CD14-positive monocyte (primary cell): ENCODE measurements around the gene ANP32B. TPM values are rescaled to one million over a fixed set of nuclear protein-coding genes. Genes with fewer than 3 reads are reported as not detected.

Experiments used
- DNase-seq, 3 donors: peaks; one replicate each; pipeline ENCODE4 v3.0.0-alpha.2; 2011 to 2022
- H2AFZ ChIP-seq: 2 replicates; pipeline ENCODE4 v1.6.0; 2012; ENCODE audit warnings: mild to moderate bottlenecking, low read depth, low read length, inconsistent platforms; ENCODE audit not compliant: insufficient read depth, poor library complexity, severe bottlenecking
- H3K27ac ChIP-seq, 2 donors: 1 replicate in 1 of 2; 2 replicates in 1 of 2; pipeline ENCODE4 v1.5.1; 2012 to 2013; ENCODE audit warnings: low read length in 2 of 2, control low read depth in 1 of 2, inconsistent platforms in 1 of 2, low read depth in 1 of 2, mild to moderate bottlenecking in 1 of 2
- H3K27me3 ChIP-seq, 2 donors: one replicate each; pipeline versions ENCODE4 v1.6.0 to v1.6.1; 2011 to 2013; ENCODE audit warnings: low read length in 2 of 2; ENCODE audit not compliant: control insufficient read depth in 2 of 2, insufficient read depth in 2 of 2
- H3K36me3 ChIP-seq, 2 donors: replicated peaks in 1 of 2; 1 replicate in 1 of 2; 2 replicates in 1 of 2; pipeline versions ENCODE4 v1.5.1 to v1.6.1; 2012 to 2013; ENCODE audit warnings: low read length in 2 of 2, control low read depth in 1 of 2, inconsistent platforms in 1 of 2, mild to moderate bottlenecking in 1 of 2; ENCODE audit not compliant: insufficient read depth in 2 of 2, control insufficient read depth in 1 of 2
- H3K4me1 ChIP-seq, 2 donors: 1 replicate in 1 of 2; 2 replicates in 1 of 2; pipeline versions ENCODE4 v1.5.1 to v1.6.1; 2012 to 2013; ENCODE audit warnings: low read length in 2 of 2, control low read depth in 1 of 2, inconsistent platforms in 1 of 2, mild to moderate bottlenecking in 1 of 2, moderate library complexity in 1 of 2; ENCODE audit not compliant: insufficient read depth in 2 of 2, control insufficient read depth in 1 of 2
- H3K4me2 ChIP-seq: replicated peaks from 2 replicates; pipeline ENCODE3; 2012; ENCODE audit warnings: low read length, moderate library complexity, mild to moderate bottlenecking; ENCODE audit not compliant: poor library complexity, severe bottlenecking; ENCODE audit errors: extremely low read depth
- H3K4me3 ChIP-seq, 3 experiments: fragments of 200-600 bp in 1 of 3; sonication (generic) in 1 of 3; replicated peaks in 1 of 3; 1 replicate in 2 of 3; 2 replicates in 1 of 3; pipeline ENCODE4 v1.5.1; 2011 to 2013; ENCODE audit warnings: low read length in 3 of 3, mild to moderate bottlenecking in 3 of 3, control low read depth in 2 of 3, low read depth in 2 of 3, inconsistent platforms in 1 of 3, moderate library complexity in 1 of 3
- H3K79me2 ChIP-seq: 2 replicates; pipeline ENCODE4 v1.6.0; 2012; ENCODE audit warnings: mild to moderate bottlenecking, control low read depth, inconsistent platforms, low read length, moderate library complexity; ENCODE audit not compliant: insufficient read depth
- H3K9ac ChIP-seq: 2 replicates; pipeline ENCODE4 v1.6.0; 2017; ENCODE audit warnings: low read length, mild to moderate bottlenecking; ENCODE audit not compliant: insufficient read depth, poor library complexity, severe bottlenecking
- H3K9me3 ChIP-seq, 2 donors: replicated peaks in 1 of 2; 1 replicate in 1 of 2; 2 replicates in 1 of 2; pipeline versions ENCODE4 v1.5.1 to v1.6.1; 2012 to 2013; ENCODE audit warnings: low read length in 2 of 2, control low read depth in 1 of 2; ENCODE audit not compliant: control insufficient read depth in 1 of 2, insufficient read depth in 1 of 2
- H4K20me1 ChIP-seq: 2 replicates; pipeline ENCODE4 v1.6.0; 2012; ENCODE audit warnings: mild to moderate bottlenecking, low read length, control low read depth, moderate library complexity; ENCODE audit not compliant: insufficient read depth
- H3K27ac Mint-ChIP-seq, 7 donors: one replicate each; pipeline ENCODE4 v1.8.0; 2020; ENCODE audit warnings: mild to moderate bottlenecking in 7 of 7, mixed read lengths in 7 of 7, moderate library complexity in 6 of 7, inconsistent platforms in 2 of 7
- H3K27me3 Mint-ChIP-seq, 3 donors: one replicate each; pipeline ENCODE4 v1.8.0; 2021 to 2022; ENCODE audit warnings: low read depth in 3 of 3, mild to moderate bottlenecking in 3 of 3, mixed read lengths in 3 of 3, moderate library complexity in 3 of 3, inconsistent platforms in 1 of 3
- H3K36me3 Mint-ChIP-seq, 2 donors: one replicate each; pipeline ENCODE4 v1.8.0; 2020; ENCODE audit warnings: mixed read lengths in 2 of 2, inconsistent platforms in 1 of 2, mild to moderate bottlenecking in 1 of 2
- H3K4me1 Mint-ChIP-seq: one replicate; pipeline ENCODE4 v1.8.0; 2020; ENCODE audit warnings: mild to moderate bottlenecking, mixed read lengths
- H3K4me3 Mint-ChIP-seq, 2 donors: one replicate each; pipeline ENCODE4 v1.8.0; 2020; ENCODE audit warnings: mild to moderate bottlenecking in 2 of 2, mixed read lengths in 2 of 2, moderate library complexity in 1 of 2
- H3K9me3 Mint-ChIP-seq, 7 donors: one replicate each; pipeline ENCODE4 v1.8.0; 2020 to 2022; ENCODE audit warnings: mixed read lengths in 7 of 7, mild to moderate bottlenecking in 6 of 7, moderate library complexity in 6 of 7, inconsistent platforms in 2 of 7
- CTCF ChIP-seq: fragments of 200-600 bp; IDR thresholded peaks from one replicate; pipeline ENCODE4 v1.8.0; 2022; ENCODE audit warnings: antibody characterized with exemption, mild to moderate bottlenecking
- WGBS: methylation state at CpG from one replicate; pipeline ENCODE4 v1.1.5; 2013; ENCODE audit warnings: missing lambda C conversion rate; ENCODE audit not compliant: insufficient coverage; 5-methylcytosine and 5-hydroxymethylcytosine counted together
- intact Hi-C, 2 donors: fragments of 100-400 bp; cut with micrococcal nuclease; formaldehyde crosslinking; loops; one replicate each; pipeline versions ENCODE4 v1.15.0 to v1.15.1; 2023
- polyA plus RNA-seq, 3 donors: library from polyadenylated mRNA; depleted of rRNA in 1 of 3; unstranded in 2 of 3; stranded (reverse) in 1 of 3; fragments of 300-500 nt in 2 of 3; fragments of >200 nt in 1 of 3; fragmentation: Illumina TruSeq in 2 of 3; gene quantifications; 1 replicate in 2 of 3; 2 replicates in 1 of 3; pipeline ENCODE4 v1.2.3, GENCODE V29; 2012 to 2021

Gene ANP32B
- polyA plus RNA-seq, 3 donors, result 29.7 to 40.7 (median 30.8) TPM

GRCh38 chr9:98006127-98006796, 23.1 kb downstream of the ANP32B start:
- Histone ChIP-seq H3K36me3 (peaks cover 89 to 100% of the 10 kb centered on the region in 2 donors), H3K4me2 (no peak overlapping the region), H3K27me3 (no peaks in the 10 kb centered on the region), H2AFZ (no peak overlapping the region), H3K4me3 (no peak overlapping the region), H3K27ac (no peak overlapping the region), H4K20me1 (peaks cover 52% of the 10 kb centered on the region), H3K9ac (no peak overlapping the region), H3K4me1 (peaks cover 0 to 8% of the 10 kb centered on the region in 2 donors), H3K9me3 (no peaks in the 10 kb centered on the region), H3K79me2 (peaks cover 93% of the 10 kb centered on the region)
- peaks cover 0 to 2% (median 0%) of the 10 kb centered on the region in 3 donors for H3K27me3 Mint-ChIP-seq
- H3K9me3 Mint-ChIP-seq, result no peaks in the 10 kb centered on the region
- peaks cover 72 to 88% of the 10 kb centered on the region in 2 donors for H3K36me3 Mint-ChIP-seq
- intact Hi-C loops, result no loop called here
- TF ChIP-seq CTCF, result no peak
- H3K4me1 Mint-ChIP-seq, result peaks cover 11% of the 10 kb centered on the region
- DNase-seq, result no peak
- H3K4me3 Mint-ChIP-seq, result no peak overlapping the region
- H3K27ac Mint-ChIP-seq, result peak overlapping the region in 4 of 7 donors; percentile 3 to 69 (median 54)
- 91% methylated on average over 1 of the region's 5 CpGs for WGBS

GRCh38 chr9:98007251-98007928, 24.2 kb downstream of the ANP32B start:
- Histone ChIP-seq H3K4me2 (no peak overlapping the region), H3K36me3 (peaks cover 90 to 100% of the 10 kb centered on the region in 2 donors), H3K27me3 (no peaks in the 10 kb centered on the region), H4K20me1 (peaks cover 45% of the 10 kb centered on the region), H3K79me2 (peaks cover 84% of the 10 kb centered on the region), H3K4me1 (peaks cover 0 to 8% of the 10 kb centered on the region in 2 donors), H3K4me3 (no peak overlapping the region), H3K9ac (no peak overlapping the region), H3K9me3 (no peaks in the 10 kb centered on the region), H3K27ac (peak overlapping the region in 1 of 2 donors; percentile 55), H2AFZ (no peak overlapping the region)
- no peak for TF ChIP-seq CTCF
- peak in 2 of 3 donors; percentile 12 to 25 for DNase-seq
- intact Hi-C loops, result no loop called here
- Mint-ChIP-seq H3K4me1 (peaks cover 11% of the 10 kb centered on the region), H3K36me3 (peaks cover 77 to 88% of the 10 kb centered on the region in 2 donors), H3K4me3 (no peak overlapping the region), H3K9me3 (no peaks in the 10 kb centered on the region), H3K27me3 (peaks cover 0 to 2% (median 0%) of the 10 kb centered on the region in 3 donors), H3K27ac (peak overlapping the region in 2 of 7 donors; percentile 8 to 32)
- 78% methylated on average over 8 of the region's 13 CpGs for WGBS
